Fibroblast of mammary gland (primary cell): Measurements from ENCODE around the gene LRRC61.

Experiments
- DNase-seq: peaks from one replicate; pipeline ENCODE4 v3.0.0-alpha.2; 2010; ENCODE audit warnings: low read depth
- H3K4me3 ChIP-seq: 2 replicates; pipeline ENCODE4 v1.5.1; 2011; ENCODE audit warnings: low read depth, mild to moderate bottlenecking, low read length, moderate library complexity; ENCODE audit not compliant: control insufficient read depth
- CTCF ChIP-seq: conservative IDR thresholded peaks from 2 replicates; pipeline ENCODE4 v1.5.1; 2011; ENCODE audit warnings: low read depth, low read length, inconsistent platforms; ENCODE audit not compliant: control insufficient read depth, insufficient read depth

Gene LRRC61

GRCh38 chr7:150374472-150374871, 51.3 kb downstream of the LRRC61 start:
- TF ChIP-seq CTCF: no peak
- no peak for DNase-seq
- no peak overlapping the region for H3K4me3 ChIP-seq

DNA sequence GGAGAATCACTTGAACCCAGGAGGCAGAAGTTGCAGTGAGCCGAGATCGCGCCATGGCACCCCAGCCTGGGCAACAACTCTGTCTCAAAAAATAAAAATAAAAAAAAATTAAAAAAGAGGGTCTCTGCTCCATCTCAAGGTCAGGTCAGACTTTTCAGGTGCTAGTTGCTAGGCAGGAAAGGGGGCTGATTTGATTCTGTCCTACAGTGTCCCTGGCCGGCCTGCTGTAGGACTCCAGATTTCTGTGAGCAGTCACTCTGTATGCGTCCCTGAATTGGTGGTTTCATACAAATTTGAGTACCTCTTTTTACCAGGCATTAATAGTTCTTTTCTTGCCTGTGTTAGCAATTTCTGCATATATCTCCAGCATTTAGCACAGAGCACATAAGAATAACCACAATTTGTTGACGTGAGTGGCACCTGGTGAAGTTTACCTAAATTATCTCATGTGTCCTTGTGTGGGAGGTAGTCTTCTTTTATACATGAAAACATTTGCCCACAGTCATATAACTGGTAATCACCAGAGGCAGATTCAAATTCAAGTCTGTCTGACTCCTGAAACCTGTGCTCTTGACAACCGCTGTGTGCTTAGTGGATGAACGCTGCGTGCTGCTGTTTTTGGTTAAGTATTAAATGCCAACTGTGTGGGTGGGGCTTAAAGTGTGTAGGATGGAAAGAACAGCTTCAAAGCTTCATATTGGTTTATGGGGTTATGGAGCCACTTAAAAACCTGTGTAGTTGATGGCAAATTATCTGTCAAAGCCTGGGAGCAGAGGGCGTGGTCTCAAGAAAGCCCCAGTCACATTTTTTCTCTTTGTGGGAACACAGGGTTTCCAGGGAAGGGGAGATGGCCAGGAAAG, 52.7 kb downstream of the LRRC61 start:
- TF ChIP-seq CTCF: no peak
- no peak for DNase-seq
- H3K4me3 ChIP-seq: no peak overlapping the region

- H3K4me3 ChIP-seq: no peak overlapping the region
- DNase-seq: no peak
- no peak for TF ChIP-seq CTCF
Observed at GRCh38 chr7:150376560-150376959, 53.4 kb downstream of the LRRC61 start.

DNA sequence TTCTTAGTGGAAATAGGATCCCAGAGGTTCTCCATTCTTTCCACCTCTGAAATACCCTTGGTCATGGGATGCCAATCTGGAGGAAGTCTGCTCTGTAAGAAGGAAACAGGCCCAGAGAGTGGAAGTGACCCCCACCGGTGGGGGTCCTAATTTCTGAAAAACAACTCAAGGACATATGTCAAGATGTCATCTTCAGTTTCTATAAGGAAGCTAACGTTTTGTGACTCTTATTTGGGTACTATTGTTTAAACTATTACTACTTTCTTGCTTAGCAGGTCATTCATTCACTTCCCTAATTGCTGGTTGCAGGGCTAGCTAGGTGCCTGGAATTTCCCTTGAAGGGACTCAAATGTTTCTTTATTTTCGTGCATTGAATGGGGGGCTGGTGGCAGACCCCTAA, 54.0 kb downstream of the LRRC61 start:
- DNase-seq: no peak
- TF ChIP-seq CTCF: no peak
- H3K4me3 ChIP-seq: no peak overlapping the region

- H3K4me3 ChIP-seq: no peak overlapping the region
- no peak for DNase-seq
- no peak for TF ChIP-seq CTCF
Observed at GRCh38 chr7:150377635-150378034, 54.5 kb downstream of the LRRC61 start.

GRCh38 chr7:150378115-150378852, 55.1 kb downstream of the LRRC61 start:
- DNase-seq: peak; percentile 54
- H3K4me3 ChIP-seq: peak overlapping the region; percentile 48
- TF ChIP-seq CTCF: peak; percentile 25
